BJ (cell line): Measurements from ENCODE around the gene BUD23. TPM values are rescaled to one million over a fixed set of nuclear protein-coding genes. Genes with fewer than 3 reads are reported as not detected.
"Not testable (repeated sequence)": the region's sequence is repeated elsewhere in the genome, so short reads cannot be mapped to it uniquely, and the experiment has no call there.

ENCODE experiments used
- CTCF ChIA-PET: fragments of 350-600 bp; formaldehyde crosslinking; extraction: SDS; loops from one replicate; lab custom pipeline; 2021; ENCODE audit warnings: antibody characterized with exemption, inconsistent platforms; lab: Yijun Ruan, JAX
- POLR2A ChIA-PET: fragments of 300-600 bp; sonication (Branson Sonifier 250); formaldehyde crosslinking; extraction: SDS; loops from one replicate; lab custom pipeline; 2021; ENCODE audit warnings: antibody characterized with exemption; lab: Charles Lee
- DNase-seq: peaks from one replicate; pipeline ENCODE4 v3.0.0-alpha.2; 2011; ENCODE audit warnings: low read depth
- H3K27me3 ChIP-seq: 2 replicates; pipeline ENCODE4 v1.6.0; 2011; ENCODE audit warnings: low read length; ENCODE audit not compliant: control insufficient read depth, insufficient read depth
- H3K36me3 ChIP-seq: 2 replicates; pipeline ENCODE4 v1.5.1; 2011; ENCODE audit warnings: low read length; ENCODE audit not compliant: control insufficient read depth, insufficient read depth
- H3K4me3 ChIP-seq: 2 replicates; pipeline ENCODE4 v1.5.1; 2011; ENCODE audit warnings: low read depth, mild to moderate bottlenecking, control low read depth, low read length
- polyA plus RNA-seq: library from polyadenylated mRNA; depleted of rRNA; stranded (reverse); fragments of >200 nt; gene quantifications from 2 replicates; pipeline ENCODE4 v1.2.3, GENCODE V29; 2011
- TF ChIP-seq, protein P1 (sequence below): IDR thresholded peaks from 2 replicates; pipeline ENCODE4 v1.5.1; 2011; ENCODE audit warnings: low read depth, mild to moderate bottlenecking, control low read depth, inconsistent platforms, low read length, moderate library complexity; ENCODE audit not compliant: insufficient read depth

BUD23 gene
- polyA plus RNA-seq, 1 experiment: 69.8 TPM

GRCh38 chr7:73718905-73719805 is 35.8 kb downstream of the BUD23 start, which contains the start of gene STX1A:
Gene STX1A (minus strand): TSS chr7:73719669. CDS start chr7:73719631, 38 bp downstream.
- TF ChIP-seq, protein P1, sequence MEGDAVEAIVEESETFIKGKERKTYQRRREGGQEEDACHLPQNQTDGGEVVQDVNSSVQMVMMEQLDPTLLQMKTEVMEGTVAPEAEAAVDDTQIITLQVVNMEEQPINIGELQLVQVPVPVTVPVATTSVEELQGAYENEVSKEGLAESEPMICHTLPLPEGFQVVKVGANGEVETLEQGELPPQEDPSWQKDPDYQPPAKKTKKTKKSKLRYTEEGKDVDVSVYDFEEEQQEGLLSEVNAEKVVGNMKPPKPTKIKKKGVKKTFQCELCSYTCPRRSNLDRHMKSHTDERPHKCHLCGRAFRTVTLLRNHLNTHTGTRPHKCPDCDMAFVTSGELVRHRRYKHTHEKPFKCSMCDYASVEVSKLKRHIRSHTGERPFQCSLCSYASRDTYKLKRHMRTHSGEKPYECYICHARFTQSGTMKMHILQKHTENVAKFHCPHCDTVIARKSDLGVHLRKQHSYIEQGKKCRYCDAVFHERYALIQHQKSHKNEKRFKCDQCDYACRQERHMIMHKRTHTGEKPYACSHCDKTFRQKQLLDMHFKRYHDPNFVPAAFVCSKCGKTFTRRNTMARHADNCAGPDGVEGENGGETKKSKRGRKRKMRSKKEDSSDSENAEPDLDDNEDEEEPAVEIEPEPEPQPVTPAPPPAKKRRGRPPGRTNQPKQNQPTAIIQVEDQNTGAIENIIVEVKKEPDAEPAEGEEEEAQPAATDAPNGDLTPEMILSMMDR: no peak
- Histone ChIP-seq H3K27me3 (no peaks in the 10 kb centered on the region), H3K36me3 (no peaks in the 10 kb centered on the region), H3K4me3 (peak within 1 kb of the TSS; percentile 83)
- no peak for DNase-seq
- CTCF ChIA-PET: interaction anchor here (0.6 to 1.9 kb wide), 7 partner anchors 15 to 132 kb away, joined by 3 to 18 read pairs (median 3); no protein-coding TSS in a partner anchor
- POLR2A ChIA-PET: no interaction called here

- no peak for DNase-seq
- H3K4me3 ChIP-seq: peak overlapping the region; percentile 43
- TF ChIP-seq, protein P1: no peak
- CTCF ChIA-PET: interaction anchor here (0.6 to 1.9 kb wide), 10 partner anchors 15 to 131 kb away, joined by 3 to 18 read pairs (median 3); no protein-coding TSS in a partner anchor
- POLR2A ChIA-PET: no interaction called here
- H3K27me3 ChIP-seq: no peaks in the 10 kb centered on the region
- H3K36me3 ChIP-seq: no peaks in the 10 kb centered on the region
Measured at GRCh38 chr7:73719806-73720169, 36.4 kb downstream of the BUD23 start.

- H3K27me3 ChIP-seq, H3K4me3 ChIP-seq, H3K36me3 ChIP-seq, POLR2A ChIA-PET, DNase-seq: not testable (repeated sequence)
- CTCF ChIA-PET: interaction anchor here (0.8 to 1.9 kb wide), 6 partner anchors 16 to 114 kb away, joined by 3 to 18 read pairs (median 3); no protein-coding TSS in a partner anchor
Measured at GRCh38 chr7:73720443-73720842, 37.0 kb downstream of the BUD23 start.

- no peak for DNase-seq
- H3K27me3 ChIP-seq: no peaks in the 10 kb centered on the region
- POLR2A ChIA-PET: interaction anchor here (0.6 kb wide), 1 partner anchor 10 kb away, joined by 3 read pairs; no protein-coding TSS in a partner anchor
- H3K36me3 ChIP-seq: no peaks in the 10 kb centered on the region
- CTCF ChIA-PET: interaction anchor here (6.2 kb wide), 1 partner anchor 116 kb away, joined by 159 read pairs; no protein-coding TSS in a partner anchor
- no peak overlapping the region for H3K4me3 ChIP-seq
- TF ChIP-seq, protein P1: no peak
Measured at GRCh38 chr7:73721377-73721817, 38.0 kb downstream of the BUD23 start.

DNA sequence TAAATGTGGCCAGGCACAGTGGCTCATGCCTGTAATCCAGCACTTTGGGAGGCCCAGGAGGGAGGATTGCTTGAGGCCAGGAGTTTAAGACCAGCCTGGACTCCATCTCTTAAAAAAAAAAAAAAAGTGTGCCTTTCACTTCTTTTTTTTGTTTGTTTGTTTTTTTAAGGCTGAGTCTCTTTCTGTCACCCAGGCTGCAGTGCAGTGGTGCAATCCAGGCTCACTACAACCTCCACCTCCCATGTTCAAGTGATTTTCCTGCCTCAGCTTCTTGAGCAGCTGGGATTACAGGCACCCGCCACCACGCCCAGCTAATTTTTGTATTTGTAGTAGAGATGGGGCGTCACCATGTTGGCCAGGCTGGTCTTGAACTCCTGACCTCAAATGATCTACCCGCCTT is 38.8 kb downstream of the BUD23 start:
- H3K36me3 ChIP-seq, DNase-seq, H3K4me3 ChIP-seq, H3K27me3 ChIP-seq, POLR2A ChIA-PET: not testable (repeated sequence)
- CTCF ChIA-PET: interaction anchor here (0.9 to 6.2 kb wide), 4 partner anchors 8 to 117 kb away, joined by 3 to 159 read pairs (median 4); no protein-coding TSS in a partner anchor

DNA sequence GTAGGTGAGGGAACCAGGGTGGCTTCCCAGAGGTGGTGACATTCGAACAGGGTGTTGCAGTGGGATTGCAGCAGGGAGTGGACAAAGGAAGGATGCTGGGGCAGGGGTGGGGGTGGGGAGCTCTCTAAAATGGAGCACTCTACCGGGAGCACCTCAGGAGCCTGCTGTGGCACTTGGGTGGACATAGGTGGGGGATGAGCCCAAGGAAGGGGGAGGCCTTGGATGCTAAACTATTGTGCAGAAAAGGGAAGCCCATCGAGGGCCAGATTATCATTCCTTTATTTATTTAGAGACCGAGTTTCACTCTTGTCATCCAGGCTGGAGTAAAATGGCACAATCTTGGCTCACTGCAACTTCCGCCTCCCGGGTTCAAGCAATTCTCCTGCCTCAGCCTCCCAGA is 39.4 kb downstream of the BUD23 start:
- Histone ChIP-seq H3K27me3 (no peaks in the 10 kb centered on the region), H3K36me3 (no peaks in the 10 kb centered on the region), H3K4me3 (no peak overlapping the region)
- CTCF ChIA-PET: interaction anchor here (0.6 to 6.2 kb wide), 5 partner anchors 9 to 118 kb away, joined by 3 to 159 read pairs (median 3); no protein-coding TSS in a partner anchor
- TF ChIP-seq, protein P1: no peak
- POLR2A ChIA-PET: no interaction called here
- DNase-seq: no peak
